ENCODE results near the gene SOX6. TPM values are rescaled to one million over a fixed set of nuclear protein-coding genes. Genes with fewer than 3 reads are reported as not detected.
A peak's percentile ranks its signal among the peaks of the same experiment; 100 is the strongest.

SOX6 gene
- polyA plus RNA-seq, 1 donor from 2014 or later, result 2.2 TPM

DNA sequence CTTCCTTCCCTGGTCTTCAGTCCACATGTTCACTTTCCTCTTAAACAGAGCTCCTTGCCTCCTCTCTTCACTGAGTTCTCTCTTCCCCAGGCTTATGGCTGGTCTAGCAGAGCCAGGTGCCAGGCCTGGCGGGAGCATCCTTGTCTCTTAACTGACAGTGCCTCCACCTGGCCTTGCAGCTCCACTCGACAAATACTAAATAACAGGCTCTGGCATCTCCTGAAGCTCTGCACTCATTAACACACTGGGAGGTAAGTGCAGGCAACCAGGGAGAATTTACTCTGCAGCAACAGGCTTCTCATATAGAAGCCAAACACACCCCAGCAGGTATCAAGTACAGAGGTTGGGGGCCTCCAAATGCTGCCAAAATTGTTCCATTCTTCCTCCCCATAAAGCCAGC, 438.1 kb downstream of the SOX6 start:
- H3K27ac ChIP-seq (ENCODE audit: low read length), result no peak overlapping the region
- H3K36me3 ChIP-seq (ENCODE audit: insufficient read depth, low read length), result no peaks in the 10 kb centered on the region
- no peak overlapping the region for H3K4me3 ChIP-seq (ENCODE audit: low read length)
- no peaks in the 10 kb centered on the region for H3K9me2 ChIP-seq (ENCODE audit: insufficient read depth, low read length)
- H2AFZ ChIP-seq (ENCODE audit: low read depth, low read length), result no peak overlapping the region
- H3K9ac ChIP-seq (ENCODE audit: low read length), result no peak overlapping the region
- H3F3A ChIP-seq (ENCODE audit: insufficient read depth, low read length, poor library complexity, severe bottlenecking), result no peaks in the 10 kb centered on the region
- H3K4me2 ChIP-seq (ENCODE audit: low read length), result no peak overlapping the region
- no peaks in the 10 kb centered on the region for H3K9me3 ChIP-seq (ENCODE audit: low read length)
- H4K20me1 ChIP-seq (ENCODE audit: insufficient read depth), result no peaks in the 10 kb centered on the region
- H3K79me2 ChIP-seq (replicated peaks; ENCODE audit: insufficient read depth, low read length), result no peaks in the 10 kb centered on the region
- TF ChIP-seq, protein P1, sequence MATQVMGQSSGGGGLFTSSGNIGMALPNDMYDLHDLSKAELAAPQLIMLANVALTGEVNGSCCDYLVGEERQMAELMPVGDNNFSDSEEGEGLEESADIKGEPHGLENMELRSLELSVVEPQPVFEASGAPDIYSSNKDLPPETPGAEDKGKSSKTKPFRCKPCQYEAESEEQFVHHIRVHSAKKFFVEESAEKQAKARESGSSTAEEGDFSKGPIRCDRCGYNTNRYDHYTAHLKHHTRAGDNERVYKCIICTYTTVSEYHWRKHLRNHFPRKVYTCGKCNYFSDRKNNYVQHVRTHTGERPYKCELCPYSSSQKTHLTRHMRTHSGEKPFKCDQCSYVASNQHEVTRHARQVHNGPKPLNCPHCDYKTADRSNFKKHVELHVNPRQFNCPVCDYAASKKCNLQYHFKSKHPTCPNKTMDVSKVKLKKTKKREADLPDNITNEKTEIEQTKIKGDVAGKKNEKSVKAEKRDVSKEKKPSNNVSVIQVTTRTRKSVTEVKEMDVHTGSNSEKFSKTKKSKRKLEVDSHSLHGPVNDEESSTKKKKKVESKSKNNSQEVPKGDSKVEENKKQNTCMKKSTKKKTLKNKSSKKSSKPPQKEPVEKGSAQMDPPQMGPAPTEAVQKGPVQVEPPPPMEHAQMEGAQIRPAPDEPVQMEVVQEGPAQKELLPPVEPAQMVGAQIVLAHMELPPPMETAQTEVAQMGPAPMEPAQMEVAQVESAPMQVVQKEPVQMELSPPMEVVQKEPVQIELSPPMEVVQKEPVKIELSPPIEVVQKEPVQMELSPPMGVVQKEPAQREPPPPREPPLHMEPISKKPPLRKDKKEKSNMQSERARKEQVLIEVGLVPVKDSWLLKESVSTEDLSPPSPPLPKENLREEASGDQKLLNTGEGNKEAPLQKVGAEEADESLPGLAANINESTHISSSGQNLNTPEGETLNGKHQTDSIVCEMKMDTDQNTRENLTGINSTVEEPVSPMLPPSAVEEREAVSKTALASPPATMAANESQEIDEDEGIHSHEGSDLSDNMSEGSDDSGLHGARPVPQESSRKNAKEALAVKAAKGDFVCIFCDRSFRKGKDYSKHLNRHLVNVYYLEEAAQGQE (IDR thresholded peaks at IDR 0.05; ENCODE audit: borderline replicate concordance), result no peak
- TF ChIP-seq POLR2AphosphoS5 (IDR thresholded peaks at IDR 0.05) (peak; percentile 69), EP300 (conservative IDR thresholded peaks at IDR 0.05; ENCODE audit: poor library complexity, severe bottlenecking) (no peak), EZH2 (IDR thresholded peaks at IDR 0.05; ENCODE audit: borderline replicate concordance, insufficient read depth, low read length, poor library complexity, severe bottlenecking) (no peak), MXI1 (conservative IDR thresholded peaks at IDR 0.05; ENCODE audit: poor library complexity, severe bottlenecking) (no peak), TAF1 (IDR thresholded peaks at IDR 0.05; ENCODE audit: low read depth) (no peak), SMC3 (conservative IDR thresholded peaks at IDR 0.05; ENCODE audit: poor library complexity) (peak; percentile 35), RAD21 (conservative IDR thresholded peaks at IDR 0.05) (peak; percentile 42)
- TF ChIP-seq, protein P2, sequence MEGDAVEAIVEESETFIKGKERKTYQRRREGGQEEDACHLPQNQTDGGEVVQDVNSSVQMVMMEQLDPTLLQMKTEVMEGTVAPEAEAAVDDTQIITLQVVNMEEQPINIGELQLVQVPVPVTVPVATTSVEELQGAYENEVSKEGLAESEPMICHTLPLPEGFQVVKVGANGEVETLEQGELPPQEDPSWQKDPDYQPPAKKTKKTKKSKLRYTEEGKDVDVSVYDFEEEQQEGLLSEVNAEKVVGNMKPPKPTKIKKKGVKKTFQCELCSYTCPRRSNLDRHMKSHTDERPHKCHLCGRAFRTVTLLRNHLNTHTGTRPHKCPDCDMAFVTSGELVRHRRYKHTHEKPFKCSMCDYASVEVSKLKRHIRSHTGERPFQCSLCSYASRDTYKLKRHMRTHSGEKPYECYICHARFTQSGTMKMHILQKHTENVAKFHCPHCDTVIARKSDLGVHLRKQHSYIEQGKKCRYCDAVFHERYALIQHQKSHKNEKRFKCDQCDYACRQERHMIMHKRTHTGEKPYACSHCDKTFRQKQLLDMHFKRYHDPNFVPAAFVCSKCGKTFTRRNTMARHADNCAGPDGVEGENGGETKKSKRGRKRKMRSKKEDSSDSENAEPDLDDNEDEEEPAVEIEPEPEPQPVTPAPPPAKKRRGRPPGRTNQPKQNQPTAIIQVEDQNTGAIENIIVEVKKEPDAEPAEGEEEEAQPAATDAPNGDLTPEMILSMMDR (IDR thresholded peaks at IDR 0.05; ENCODE audit: poor library complexity, severe bottlenecking), result peak; percentile 30
- no peaks in the 10 kb centered on the region for H3K27me3 ChIP-seq (ENCODE audit: insufficient read depth, low read depth, low read length)
